Inflammatory macrophage treated with lipopolysaccharide for 1 hour (primary cell): ENCODE data around the gene FNDC1.

Source experiments
- DNase-seq, 2 donors: peaks; one replicate each; pipeline ENCODE4 v3.0.0-alpha.2; 2020 to 2022

FNDC1 gene

GRCh38 chr6:159161839-159162238, 7.4 kb upstream of the FNDC1 start:
- DNase-seq, result no peak

GRCh38 chr6:159163901-159164370, 5.3 kb upstream of the FNDC1 start:
- no peak for DNase-seq

- DNase-seq, result no peak
Observed at GRCh38 chr6:159168536-159169192, 536 bp upstream of the FNDC1 start.

- peak in 1 of 2 donors; percentile 23 for DNase-seq
Observed at GRCh38 chr6:159169557-159170332, 545 bp downstream of the FNDC1 start.

GRCh38 chr6:159170333-159170672, 1.1 kb downstream of the FNDC1 start:
- DNase-seq, result no peak

GRCh38 chr6:159170999-159171712, 2.0 kb downstream of the FNDC1 start:
- DNase-seq, result no peak

GRCh38 chr6:159172091-159172491, 2.9 kb downstream of the FNDC1 start:
- DNase-seq, result no peak

GRCh38 chr6:159174263-159174969, 5.2 kb downstream of the FNDC1 start:
- peak; percentile 51 to 86 for DNase-seq

GRCh38 chr6:159176913-159177312, 7.7 kb downstream of the FNDC1 start:
- no peak for DNase-seq

- no peak for DNase-seq
Observed at GRCh38 chr6:159178847-159179246, 9.6 kb downstream of the FNDC1 start.

- no peak for DNase-seq
Observed at GRCh38 chr6:159180001-159180400, 10.8 kb downstream of the FNDC1 start.

GRCh38 chr6:159181914-159182313, 12.7 kb downstream of the FNDC1 start:
- DNase-seq, result no peak

- no peak for DNase-seq
Observed at GRCh38 chr6:159184559-159184958, 15.4 kb downstream of the FNDC1 start.

- no peak for DNase-seq
Observed at GRCh38 chr6:159190460-159190859, 21.3 kb downstream of the FNDC1 start.

- no peak for DNase-seq
Observed at GRCh38 chr6:159193923-159194322, 24.7 kb downstream of the FNDC1 start.

- no peak for DNase-seq
Observed at GRCh38 chr6:159194421-159194820, 25.2 kb downstream of the FNDC1 start.

GRCh38 chr6:159196430-159196975, 27.3 kb downstream of the FNDC1 start:
- DNase-seq, result peak; percentile 13 to 22

- no peak for DNase-seq
Observed at GRCh38 chr6:159197251-159197650, 28.1 kb downstream of the FNDC1 start.

- DNase-seq, result peak; percentile 24 to 44
Observed at GRCh38 chr6:159201336-159201735, 32.1 kb downstream of the FNDC1 start.

- DNase-seq, result no peak
Observed at GRCh38 chr6:159203304-159204005, 34.3 kb downstream of the FNDC1 start.

- DNase-seq, result no peak
Observed at GRCh38 chr6:159204605-159205004, 35.4 kb downstream of the FNDC1 start.

- DNase-seq, result no peak
Observed at GRCh38 chr6:159212028-159212427, 42.8 kb downstream of the FNDC1 start.
